AG04450 (cell line): ENCODE data around the gene CAVIN2. TPM values are rescaled to one million over a fixed set of nuclear protein-coding genes. Genes with fewer than 3 reads are reported as not detected.

Experiments
- CTCF ChIA-PET: fragments of 300-600, 350-600 bp; formaldehyde crosslinking; extraction: SDS; loops from one replicate; lab custom pipeline; 2022; ENCODE audit warnings: antibody characterized with exemption, inconsistent platforms; lab: Charles Lee
- POLR2A ChIA-PET: fragments of 350-600 bp; formaldehyde crosslinking; extraction: SDS; loops from one replicate; lab custom pipeline; 2021; ENCODE audit warnings: antibody characterized with exemption, inconsistent platforms; lab: Yijun Ruan, JAX
- DNase-seq: peaks from one replicate; pipeline ENCODE4 v3.0.0-alpha.2; 2011; ENCODE audit warnings: low read depth, low spot score
- H3K27ac ChIP-seq: one replicate; pipeline ENCODE4 v1.5.1; 2012; ENCODE audit warnings: low read depth, low read length, control low read depth
- H3K27me3 ChIP-seq: one replicate; pipeline ENCODE4 v1.6.0; 2012; ENCODE audit warnings: low read length; ENCODE audit not compliant: control insufficient read depth, insufficient read depth
- H3K4me3 ChIP-seq: 2 replicates; pipeline ENCODE4 v1.5.1; 2011; ENCODE audit warnings: mild to moderate bottlenecking, low read depth, low read length, control low read depth
- H3K9me3 ChIP-seq: 2 replicates; pipeline ENCODE4 v1.5.1; 2012; ENCODE audit warnings: low read length; ENCODE audit not compliant: control insufficient read depth, insufficient read depth
- CTCF ChIP-seq: IDR thresholded peaks from 2 replicates; pipeline ENCODE4 v1.5.1; 2011; ENCODE audit warnings: low read depth, low read length, control low read depth, inconsistent platforms
- polyA plus RNA-seq: library from polyadenylated mRNA; depleted of rRNA; stranded (reverse); fragments of >200 nt; gene quantifications from 2 replicates; pipeline ENCODE4 v1.2.3, GENCODE V29; 2011

CAVIN2 gene
- polyA plus RNA-seq, 1 experiment: 26.1 TPM

- Histone ChIP-seq H3K27ac (no peak overlapping the region), H3K4me3 (no peak overlapping the region), H3K27me3 (no peaks in the 10 kb centered on the region), H3K9me3 (no peaks in the 10 kb centered on the region)
- DNase-seq: no peak
- ChIA-PET CTCF (interaction anchor here (0.8 to 3.1 kb wide), 5 partner anchors 9 to 483 kb away, joined by 3 to 17 read pairs (median 5); no protein-coding TSS in a partner anchor), POLR2A (no interaction called here)
- no peak for TF ChIP-seq CTCF
Observed at GRCh38 chr2:191803007-191803406, 43.9 kb downstream of the CAVIN2 start.

GRCh38 chr2:191802180-191802579 lies 44.7 kb downstream of the CAVIN2 start:
- Histone ChIP-seq H3K9me3 (no peaks in the 10 kb centered on the region), H3K27ac (no peak overlapping the region), H3K4me3 (no peak overlapping the region), H3K27me3 (no peaks in the 10 kb centered on the region)
- ChIA-PET POLR2A (no interaction called here), CTCF (interaction anchor here (1.1 to 3.1 kb wide), 5 partner anchors 10 to 360 kb away, joined by 3 to 17 read pairs (median 5); no protein-coding TSS in a partner anchor)
- DNase-seq: no peak
- no peak for TF ChIP-seq CTCF

GRCh38 chr2:191800874-191801273 lies 46.0 kb downstream of the CAVIN2 start:
- no peak for DNase-seq
- H3K9me3 ChIP-seq: no peaks in the 10 kb centered on the region
- POLR2A ChIA-PET: no interaction called here
- H3K4me3 ChIP-seq: no peak overlapping the region
- CTCF ChIA-PET: interaction anchor here (1.1 to 3.1 kb wide), 2 partner anchors 42 to 362 kb away, joined by 3 to 15 read pairs; no protein-coding TSS in a partner anchor
- no peak for TF ChIP-seq CTCF
- no peaks in the 10 kb centered on the region for H3K27me3 ChIP-seq
- no peak overlapping the region for H3K27ac ChIP-seq

GRCh38 chr2:191799526-191799925 lies 47.4 kb downstream of the CAVIN2 start:
- no peak overlapping the region for H3K27ac ChIP-seq
- POLR2A ChIA-PET: no interaction called here
- no peak for DNase-seq
- no peaks in the 10 kb centered on the region for H3K27me3 ChIP-seq
- no peaks in the 10 kb centered on the region for H3K9me3 ChIP-seq
- H3K4me3 ChIP-seq: no peak overlapping the region
- no peak for TF ChIP-seq CTCF
- CTCF ChIA-PET: interaction anchor here (1.0 kb wide), 1 partner anchor 363 kb away, joined by 3 read pairs; no protein-coding TSS in a partner anchor

GRCh38 chr2:191797942-191798876 lies 48.7 kb downstream of the CAVIN2 start:
- no peak overlapping the region for H3K4me3 ChIP-seq
- POLR2A ChIA-PET: no interaction called here
- CTCF ChIA-PET: interaction anchor here (1.0 kb wide), 1 partner anchor 364 kb away, joined by 3 read pairs; no protein-coding TSS in a partner anchor
- no peak for DNase-seq
- no peak for TF ChIP-seq CTCF
- H3K27ac ChIP-seq: no peak overlapping the region
- no peaks in the 10 kb centered on the region for H3K9me3 ChIP-seq
- no peaks in the 10 kb centered on the region for H3K27me3 ChIP-seq
